Peyer's patch (tissue), 4 donors: Measurements from ENCODE around the gene CWH43. TPM values are rescaled to one million over a fixed set of nuclear protein-coding genes. Genes with fewer than 3 reads are reported as not detected.
"Not testable (repeated sequence)": the region's sequence is repeated elsewhere in the genome, so short reads cannot be mapped to it uniquely, and the experiment has no call there.

Experiments
- DNase-seq, 3 donors: peaks; one replicate each; pipeline ENCODE4 v3.0.0-alpha.2; 2017 to 2019
- H3K27ac ChIP-seq, 4 donors: fragments of 200-600 bp; sonication (generic); one replicate each; pipeline ENCODE4 v1.5.1; 2016 to 2019
- H3K27me3 ChIP-seq, 2 donors: fragments of 200-600 bp; sonication (generic); one replicate each; pipeline ENCODE4 v1.5.1; 2019
- H3K36me3 ChIP-seq, 3 donors: fragments of 200-600 bp; sonication (generic); one replicate each; pipeline ENCODE4 v1.5.1; 2016 to 2019
- H3K4me1 ChIP-seq, 4 donors: fragments of 200-600 bp; sonication (generic); one replicate each; pipeline ENCODE4 v1.5.1; 2016 to 2019
- H3K4me3 ChIP-seq, 4 donors: fragments of 200-600 bp; sonication (generic); 1 replicate in 3 of 4; 2 replicates in 1 of 4; pipeline ENCODE4 v1.5.1; 2016 to 2019; ENCODE audit warnings: mild to moderate bottlenecking in 1 of 4
- H3K9me3 ChIP-seq, 4 donors: fragments of 200-600 bp; sonication (generic); one replicate each; pipeline ENCODE4 v1.5.1; 2016 to 2019; ENCODE audit warnings: mild to moderate bottlenecking in 1 of 4
- POLR2A ChIP-seq, 2 donors: fragments of 450-650 bp; IDR thresholded peaks; one replicate each; pipeline ENCODE4 v1.5.1; 2017; ENCODE audit warnings: antibody characterized with exemption in 2 of 2, mild to moderate bottlenecking in 2 of 2, moderate library complexity in 2 of 2
- total RNA-seq, 4 donors: library from RNA; depleted of rRNA; stranded (reverse); fragments of >200 nt; gene quantifications; one replicate each; pipeline ENCODE4 v1.1.0, GENCODE V29; 2016
- TF ChIP-seq, protein P1 (sequence below), 6 experiments: fragments of 450-650 bp in 4 of 6; fragments of 200-600 bp in 2 of 6; sonication (generic) in 1 of 6; IDR thresholded peaks; one replicate each; pipeline ENCODE4 v1.5.1; 2017 to 2019; ENCODE audit warnings: antibody characterized with exemption in 6 of 6, mild to moderate bottlenecking in 3 of 6, moderate library complexity in 1 of 6

Gene CWH43
- total RNA-seq, 4 donors from 2014 or later: 0.70 TPM; not detected in 3

GRCh38 chr4:49058306-49058705, 72.2 kb downstream of the CWH43 start:
- DNase-seq: no peak
- no peaks in the 10 kb centered on the region for H3K4me1 ChIP-seq

DNA sequence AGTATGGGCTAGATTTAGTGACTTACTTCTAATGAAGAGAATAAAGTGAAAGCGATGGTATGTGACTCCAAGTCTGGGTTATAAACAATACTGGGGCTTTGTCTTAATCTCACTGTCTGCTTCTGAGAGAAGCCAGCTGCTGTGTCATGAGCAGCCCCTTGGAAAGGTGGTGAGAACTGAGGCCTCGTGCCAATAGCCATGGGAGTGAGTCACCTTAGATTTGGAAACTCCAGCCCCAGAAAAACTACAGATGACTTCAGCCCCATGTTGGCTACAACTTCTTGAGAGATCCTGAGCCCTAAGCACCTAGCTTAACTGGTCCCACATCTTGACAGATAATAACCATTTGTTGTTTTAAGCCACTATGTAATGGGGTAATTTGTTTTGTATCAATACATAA, 77.6 kb downstream of the CWH43 start:
- no peaks in the 10 kb centered on the region for H3K36me3 ChIP-seq
- H3K4me1 ChIP-seq: no peaks in the 10 kb centered on the region
- peaks cover 0 to 10% (median 0%) of the 10 kb centered on the region in 4 donors for H3K9me3 ChIP-seq
- TF ChIP-seq POLR2A (IDR thresholded peaks at IDR 0.05): no peak
- TF ChIP-seq, protein P1, sequence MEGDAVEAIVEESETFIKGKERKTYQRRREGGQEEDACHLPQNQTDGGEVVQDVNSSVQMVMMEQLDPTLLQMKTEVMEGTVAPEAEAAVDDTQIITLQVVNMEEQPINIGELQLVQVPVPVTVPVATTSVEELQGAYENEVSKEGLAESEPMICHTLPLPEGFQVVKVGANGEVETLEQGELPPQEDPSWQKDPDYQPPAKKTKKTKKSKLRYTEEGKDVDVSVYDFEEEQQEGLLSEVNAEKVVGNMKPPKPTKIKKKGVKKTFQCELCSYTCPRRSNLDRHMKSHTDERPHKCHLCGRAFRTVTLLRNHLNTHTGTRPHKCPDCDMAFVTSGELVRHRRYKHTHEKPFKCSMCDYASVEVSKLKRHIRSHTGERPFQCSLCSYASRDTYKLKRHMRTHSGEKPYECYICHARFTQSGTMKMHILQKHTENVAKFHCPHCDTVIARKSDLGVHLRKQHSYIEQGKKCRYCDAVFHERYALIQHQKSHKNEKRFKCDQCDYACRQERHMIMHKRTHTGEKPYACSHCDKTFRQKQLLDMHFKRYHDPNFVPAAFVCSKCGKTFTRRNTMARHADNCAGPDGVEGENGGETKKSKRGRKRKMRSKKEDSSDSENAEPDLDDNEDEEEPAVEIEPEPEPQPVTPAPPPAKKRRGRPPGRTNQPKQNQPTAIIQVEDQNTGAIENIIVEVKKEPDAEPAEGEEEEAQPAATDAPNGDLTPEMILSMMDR (IDR thresholded peaks at IDR 0.05): no peak
- no peaks in the 10 kb centered on the region for H3K27me3 ChIP-seq
- no peak overlapping the region for H3K27ac ChIP-seq
- DNase-seq: no peak
- H3K4me3 ChIP-seq: no peak overlapping the region

More at GRCh38 chr4:49058306-49058705, 72.2 kb downstream of the CWH43 start:
- Histone ChIP-seq H3K27me3 (no peaks in the 10 kb centered on the region), H3K36me3 (no peaks in the 10 kb centered on the region), H3K9me3 (peaks cover 0 to 10% (median 0%) of the 10 kb centered on the region in 4 donors), H3K4me3 (no peak overlapping the region), H3K27ac (no peak overlapping the region)
- no peak for TF ChIP-seq POLR2A (IDR thresholded peaks at IDR 0.05)
- TF ChIP-seq, protein P1 (IDR thresholded peaks at IDR 0.05): no peak

- DNase-seq, H3K4me3 ChIP-seq, H3K27ac ChIP-seq, H3K36me3 ChIP-seq, H3K27me3 ChIP-seq, H3K9me3 ChIP-seq, H3K4me1 ChIP-seq: not testable (repeated sequence)
These were observed 86.1 kb downstream of the CWH43 start for GRCh38 chr4:49072196-49072595.

- not testable (repeated sequence) for H3K27me3 ChIP-seq, DNase-seq, H3K27ac ChIP-seq, H3K4me1 ChIP-seq, H3K4me3 ChIP-seq, H3K36me3 ChIP-seq
- peaks cover 0 to 15% (median 2%) of the 10 kb centered on the region in 4 donors for H3K9me3 ChIP-seq
These were observed 105.8 kb downstream of the CWH43 start for GRCh38 chr4:49091883-49092282.

- not testable (repeated sequence) for H3K4me1 ChIP-seq, H3K36me3 ChIP-seq, DNase-seq, H3K27ac ChIP-seq, H3K4me3 ChIP-seq, H3K27me3 ChIP-seq
- H3K9me3 ChIP-seq: peaks cover 0 to 23% (median 2%) of the 10 kb centered on the region in 4 donors
These were observed 106.6 kb downstream of the CWH43 start for GRCh38 chr4:49092608-49093135.

DNA sequence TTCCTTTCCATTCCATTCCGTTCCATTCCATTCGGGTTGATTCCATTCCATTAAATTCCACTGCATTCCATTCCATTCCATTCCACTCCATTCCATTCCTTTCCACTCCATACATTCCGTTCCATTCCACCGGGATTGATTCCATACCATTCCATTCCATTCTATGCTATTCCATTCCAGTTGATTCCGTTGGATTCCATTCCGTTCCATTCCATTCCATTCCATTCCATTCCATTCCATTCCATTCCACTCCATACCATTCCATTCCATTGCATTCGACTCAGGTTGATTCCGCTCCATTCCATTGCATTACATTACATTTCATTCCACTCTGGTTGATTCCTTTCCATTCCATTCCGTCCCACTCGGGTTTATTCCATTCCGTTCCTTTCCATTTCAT, 110.1 kb downstream of the CWH43 start:
- DNase-seq, H3K27ac ChIP-seq, H3K4me3 ChIP-seq, H3K36me3 ChIP-seq, H3K4me1 ChIP-seq, H3K27me3 ChIP-seq: not testable (repeated sequence)
- H3K9me3 ChIP-seq: peaks cover 0 to 43% (median 2%) of the 10 kb centered on the region in 4 donors

DNA sequence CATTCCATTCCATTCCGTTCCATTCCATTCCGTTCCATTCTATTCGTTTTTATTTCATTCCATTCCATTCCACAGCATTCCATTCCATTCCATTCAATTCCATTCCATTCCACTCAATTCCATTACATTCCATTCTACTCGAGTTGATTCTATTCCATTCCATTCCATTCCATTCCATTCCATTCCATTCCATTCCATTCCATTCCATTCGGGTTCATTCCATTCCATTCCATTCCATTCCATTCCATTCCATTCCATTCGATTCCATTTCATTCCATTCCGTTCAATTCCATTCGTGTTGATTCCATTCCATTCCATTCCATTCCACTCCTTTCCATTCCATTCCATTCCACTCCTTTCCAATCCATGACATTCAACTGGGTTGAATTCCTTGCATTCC, 110.6 kb downstream of the CWH43 start:
- not testable (repeated sequence) for H3K4me3 ChIP-seq, H3K36me3 ChIP-seq, H3K27ac ChIP-seq, DNase-seq, H3K27me3 ChIP-seq, H3K4me1 ChIP-seq
- H3K9me3 ChIP-seq: peaks cover 0 to 43% (median 2%) of the 10 kb centered on the region in 4 donors

DNA sequence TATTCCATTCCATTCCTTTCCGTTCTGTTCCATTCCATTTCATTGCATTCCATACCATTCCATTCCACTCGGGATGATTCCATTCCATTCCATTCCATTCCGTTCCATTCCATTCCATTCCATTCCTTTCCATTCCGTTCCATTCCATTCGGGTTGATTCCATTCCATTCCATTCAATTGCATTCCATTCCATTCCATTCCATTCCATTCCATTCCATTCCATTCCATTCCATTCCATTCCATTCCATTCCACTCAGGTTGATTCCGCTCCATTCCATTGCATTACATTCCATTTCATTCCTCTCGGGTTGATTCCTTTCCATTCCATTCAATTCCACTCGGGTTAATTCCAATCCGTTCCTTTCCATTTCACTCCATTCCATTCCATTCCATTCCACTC, 111.0 kb downstream of the CWH43 start:
- H3K36me3 ChIP-seq, H3K27me3 ChIP-seq, H3K27ac ChIP-seq, H3K4me3 ChIP-seq, H3K4me1 ChIP-seq, DNase-seq: not testable (repeated sequence)
- peaks cover 0 to 42% (median 2%) of the 10 kb centered on the region in 4 donors for H3K9me3 ChIP-seq

GRCh38 chr4:49097505-49097904, 111.4 kb downstream of the CWH43 start:
- not testable (repeated sequence) for H3K4me3 ChIP-seq, H3K27ac ChIP-seq, H3K4me1 ChIP-seq, H3K27me3 ChIP-seq, H3K36me3 ChIP-seq
- peak in 1 of 3 donors; percentile 18 for DNase-seq
- peaks cover 0 to 40% (median 2%) of the 10 kb centered on the region in 4 donors for H3K9me3 ChIP-seq

DNA sequence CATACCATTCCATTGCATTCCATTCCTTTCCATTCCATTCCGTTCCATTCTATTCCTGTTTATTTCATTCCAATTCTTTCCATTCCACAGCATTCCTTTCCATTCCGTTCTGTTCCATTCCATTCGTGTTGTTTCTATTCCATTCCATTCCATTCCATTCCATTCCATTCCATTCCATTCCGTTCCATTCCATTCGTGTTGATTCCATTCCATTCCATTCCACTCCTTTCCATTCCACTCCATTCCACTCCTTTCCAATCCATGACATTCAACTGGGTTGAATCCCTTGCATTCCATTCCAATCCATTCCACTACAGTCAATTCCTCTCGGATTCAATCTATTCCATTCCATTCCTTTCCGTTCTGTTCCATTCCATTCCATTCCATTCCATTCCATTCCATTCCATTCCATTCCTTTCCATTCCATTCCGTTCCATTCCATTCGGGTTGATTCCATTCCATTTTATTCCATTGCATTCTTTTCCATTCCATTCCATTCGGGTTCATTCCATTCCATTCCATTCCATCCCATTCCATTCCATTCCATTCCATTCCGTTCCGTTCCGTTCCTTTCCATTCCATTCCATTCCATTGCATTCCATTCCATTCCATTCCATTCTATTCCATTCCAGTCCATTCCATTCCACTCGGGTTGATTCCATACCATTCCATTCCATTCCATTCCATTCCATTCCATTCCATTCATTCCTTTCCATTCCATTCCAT, 112.1 kb downstream of the CWH43 start:
- not testable (repeated sequence) for H3K4me3 ChIP-seq, H3K27ac ChIP-seq, H3K36me3 ChIP-seq, H3K4me1 ChIP-seq, DNase-seq, H3K27me3 ChIP-seq
- peaks cover 0 to 38% (median 0%) of the 10 kb centered on the region in 4 donors for H3K9me3 ChIP-seq

DNA sequence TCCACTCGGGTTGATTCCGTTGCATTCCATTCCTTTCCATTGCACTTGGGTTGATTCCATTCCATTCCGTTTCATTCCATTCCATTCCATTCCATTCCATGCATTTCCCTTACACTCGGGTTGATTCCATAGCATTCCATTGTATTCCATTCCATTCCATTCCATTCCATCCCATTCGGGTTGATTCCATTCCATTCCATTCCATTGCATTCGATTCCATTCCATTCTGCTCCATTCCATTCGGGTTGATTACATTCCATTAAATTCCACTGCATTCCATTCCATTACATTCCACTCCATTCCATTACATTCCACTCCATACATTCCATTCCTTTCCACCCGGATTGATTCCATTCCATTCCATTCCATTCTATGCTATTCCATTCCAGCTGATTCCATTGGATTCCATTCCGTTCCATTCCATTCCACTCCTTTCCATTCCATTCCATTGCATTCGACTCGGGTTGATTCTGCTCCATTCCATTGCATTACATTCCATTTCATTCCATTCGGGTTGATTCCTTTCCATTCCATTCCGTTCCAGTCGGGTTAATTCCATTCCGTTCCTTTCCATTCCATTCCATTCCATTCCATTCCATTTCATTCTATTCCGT, 113.9 kb downstream of the CWH43 start:
- not testable (repeated sequence) for H3K4me3 ChIP-seq, DNase-seq, H3K27ac ChIP-seq, H3K36me3 ChIP-seq, H3K4me1 ChIP-seq, H3K27me3 ChIP-seq
- H3K9me3 ChIP-seq: peaks cover 0 to 38% (median 0%) of the 10 kb centered on the region in 4 donors

GRCh38 chr4:49102344-49102898, 116.3 kb downstream of the CWH43 start:
- not testable (repeated sequence) for H3K4me3 ChIP-seq, H3K36me3 ChIP-seq, DNase-seq, H3K27me3 ChIP-seq, H3K27ac ChIP-seq, H3K4me1 ChIP-seq
- H3K9me3 ChIP-seq: peaks cover 0 to 34% (median 2%) of the 10 kb centered on the region in 4 donors
